ENCODE data around the gene PPP1R3G.

Gene PPP1R3G

DNA sequence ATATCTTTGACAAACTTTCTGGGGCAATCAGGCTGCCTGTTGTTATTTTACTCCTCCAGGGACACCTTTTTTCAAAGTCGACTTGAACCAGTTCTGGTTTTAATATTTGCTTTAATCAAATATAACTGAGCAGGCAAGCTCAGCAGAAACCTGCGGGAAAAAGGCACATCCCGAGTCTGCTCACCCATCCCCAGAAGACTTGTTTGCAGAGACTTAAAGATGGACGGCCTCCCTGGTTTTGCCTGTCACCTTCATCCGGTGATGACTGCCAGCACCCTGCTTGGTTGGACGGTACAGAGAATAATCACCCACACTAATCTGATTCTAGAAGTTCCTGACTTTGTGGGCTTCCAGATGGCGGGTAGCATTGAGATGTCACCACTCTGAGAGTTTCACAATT lies 36.8 kb downstream of the PPP1R3G start:
- DNase-seq, result no peak

DNA sequence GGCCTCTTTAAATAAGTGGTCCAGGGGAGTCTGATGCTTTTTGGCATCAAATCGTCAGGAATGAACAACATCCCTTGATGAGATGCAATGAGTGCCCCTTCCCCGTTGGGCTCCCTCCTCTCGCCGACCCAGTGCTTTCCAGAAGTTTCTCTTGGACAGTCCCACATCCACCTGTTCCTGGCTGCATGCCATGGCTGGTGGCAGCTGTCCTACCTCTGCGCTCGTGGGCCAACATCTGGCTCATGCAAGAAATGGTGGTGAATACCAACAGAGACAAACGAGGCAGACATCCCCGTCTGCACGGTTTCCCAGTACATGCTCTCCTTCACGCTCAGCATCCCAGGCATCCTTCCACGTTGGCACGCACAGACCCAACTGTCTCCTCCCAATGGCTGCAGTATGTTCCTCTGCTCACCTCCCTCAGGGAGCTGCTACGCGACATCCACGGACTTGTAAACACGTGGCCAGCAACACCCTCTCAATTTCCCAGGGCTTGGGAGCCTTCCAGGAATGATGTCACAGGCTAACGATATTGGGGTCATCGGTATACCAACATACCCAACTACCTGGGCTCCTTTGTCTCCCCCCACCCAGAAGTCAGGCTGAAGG lies 37.5 kb downstream of the PPP1R3G start:
- no peak for DNase-seq

GRCh38 chr6:5123296-5124143 lies 38.4 kb downstream of the PPP1R3G start:
- DNase-seq, result no peak

GRCh38 chr6:5124526-5124925 lies 39.4 kb downstream of the PPP1R3G start:
- no peak for DNase-seq

DNA sequence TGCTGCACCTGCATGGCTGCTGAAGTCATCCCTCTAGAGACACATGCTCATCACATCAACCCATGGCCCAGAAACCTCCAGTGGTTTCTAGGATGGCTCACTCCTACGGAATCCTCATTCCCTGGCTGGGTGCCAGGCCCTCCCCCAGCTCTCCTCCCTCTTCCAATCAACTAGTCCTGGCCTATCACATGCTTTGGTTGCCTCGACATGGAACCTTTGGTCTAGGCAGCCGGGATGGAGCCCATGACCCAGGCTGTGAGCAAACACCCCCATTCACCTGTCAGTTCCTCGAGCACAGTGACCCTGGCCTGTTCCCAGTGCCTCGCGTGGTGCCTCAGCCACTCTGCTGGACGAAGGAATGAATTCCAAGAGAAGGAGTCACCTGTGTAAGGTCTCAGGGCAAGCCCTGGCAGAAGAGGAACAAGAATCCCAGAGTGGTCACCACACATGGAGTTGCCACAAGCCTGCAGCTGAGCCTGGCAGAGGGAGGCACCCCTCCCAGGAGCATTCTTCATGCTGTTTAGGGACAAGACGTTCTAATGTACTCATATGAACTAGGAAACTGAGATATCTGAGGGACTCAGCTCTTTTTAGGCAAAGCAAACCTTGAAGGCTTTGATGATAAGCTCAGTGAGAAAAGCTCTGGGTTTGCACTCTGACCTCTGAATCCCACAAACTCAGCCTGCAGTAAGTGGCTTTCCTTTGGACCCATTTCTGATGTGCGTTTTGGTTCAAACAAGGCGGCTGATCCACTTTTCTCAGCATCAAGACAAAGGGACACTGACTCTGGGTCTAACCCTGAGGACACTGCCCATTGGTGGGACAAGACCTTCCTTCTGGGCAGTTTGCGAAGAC lies 40.2 kb downstream of the PPP1R3G start:
- DNase-seq, result no peak

GRCh38 chr6:5126214-5126613 lies 41.1 kb downstream of the PPP1R3G start:
- DNase-seq, result no peak

DNA sequence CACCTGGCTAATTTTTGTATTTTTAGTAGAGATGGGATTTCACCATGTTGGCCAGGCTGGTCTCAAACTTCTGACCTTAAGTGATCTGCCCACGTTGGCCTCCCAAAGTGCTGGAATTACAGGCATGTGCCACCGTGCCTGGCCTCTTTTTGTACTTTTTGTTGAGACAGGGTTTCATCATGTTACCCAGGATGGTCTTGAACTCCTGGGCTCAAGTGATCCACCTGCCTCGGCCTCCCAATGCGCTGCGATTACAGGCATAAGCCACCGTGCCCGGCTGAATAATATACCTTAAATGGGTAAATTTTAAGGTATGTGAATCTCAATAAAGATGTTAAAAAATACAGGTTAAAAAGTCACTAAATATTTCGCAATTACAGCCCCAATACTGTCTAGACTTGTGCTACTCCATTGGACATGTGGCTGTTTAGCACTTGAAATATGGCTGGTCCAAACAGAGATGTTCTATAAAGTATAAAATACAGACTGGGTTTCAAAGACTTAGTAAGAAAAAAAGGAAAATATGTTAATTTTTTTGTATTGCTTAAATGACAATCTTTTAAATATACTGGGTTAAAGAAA lies 42.1 kb downstream of the PPP1R3G start:
- no peak for DNase-seq

GRCh38 chr6:5128351-5128750 lies 43.2 kb downstream of the PPP1R3G start:
- DNase-seq, result no peak

- DNase-seq, result no peak
Measured at GRCh38 chr6:5130135-5130866, 45.2 kb downstream of the PPP1R3G start.

- DNase-seq, result no peak
Measured at GRCh38 chr6:5132731-5133130, 47.6 kb downstream of the PPP1R3G start.

DNA sequence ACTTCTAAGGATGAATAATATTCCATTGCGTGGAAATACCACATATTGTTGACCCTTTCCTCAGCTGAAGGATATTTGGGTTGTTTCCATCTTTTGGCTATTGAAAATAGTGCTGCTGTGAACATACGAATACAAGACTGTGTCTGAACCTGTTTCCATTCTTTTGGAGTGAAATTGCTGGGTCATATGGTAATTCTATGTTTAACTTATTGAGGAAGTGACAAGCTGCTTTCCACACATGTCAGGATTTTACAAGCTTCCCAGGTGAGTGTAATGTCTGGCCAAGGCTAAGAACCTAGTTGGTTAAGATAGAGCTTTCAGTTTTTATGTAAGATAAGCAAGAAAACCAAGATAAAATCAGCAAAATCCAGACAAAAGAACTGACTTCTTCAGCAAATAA lies 48.8 kb downstream of the PPP1R3G start:
- no peak for DNase-seq

GRCh38 chr6:5135788-5136376 lies 50.7 kb downstream of the PPP1R3G start:
- no peak for DNase-seq

DNA sequence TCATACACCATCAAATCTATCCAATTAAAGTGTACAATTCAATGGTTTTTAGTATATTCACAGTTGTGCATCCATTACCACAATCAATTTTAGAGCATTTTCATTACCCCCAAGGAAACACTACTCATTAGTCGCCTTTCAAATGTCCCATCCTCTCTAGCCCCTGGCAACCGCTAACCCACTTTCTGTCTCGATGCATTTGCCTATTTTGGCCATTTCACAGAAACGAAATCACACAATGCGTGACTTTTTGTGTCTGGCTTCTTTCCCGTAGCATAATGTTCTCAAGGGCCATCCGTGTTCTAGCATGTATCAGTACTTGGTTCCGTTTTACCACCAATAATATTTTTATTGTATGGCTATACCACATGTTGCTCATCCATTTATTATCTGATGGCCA lies 51.7 kb downstream of the PPP1R3G start:
- no peak for DNase-seq

All from NCI-H345 (cell line).